ENCODE measurements around the gene CWC25. TPM values are rescaled to one million over a fixed set of nuclear protein-coding genes. Genes with fewer than 3 reads are reported as not detected.

CWC25 gene
- total RNA-seq, 1 donor from 2014 or later: 25.5 TPM

GRCh38 chr17:38871247-38872015 is 46.3 kb upstream of the CWC25 start:
- peak in 1 of 2 donors; percentile 41 for TF ChIP-seq POLR2AphosphoS5 (IDR thresholded peaks at IDR 0.05; ENCODE audit: insufficient read depth in 1 of 2, low read depth in 1 of 2)
- TF ChIP-seq, protein P1, sequence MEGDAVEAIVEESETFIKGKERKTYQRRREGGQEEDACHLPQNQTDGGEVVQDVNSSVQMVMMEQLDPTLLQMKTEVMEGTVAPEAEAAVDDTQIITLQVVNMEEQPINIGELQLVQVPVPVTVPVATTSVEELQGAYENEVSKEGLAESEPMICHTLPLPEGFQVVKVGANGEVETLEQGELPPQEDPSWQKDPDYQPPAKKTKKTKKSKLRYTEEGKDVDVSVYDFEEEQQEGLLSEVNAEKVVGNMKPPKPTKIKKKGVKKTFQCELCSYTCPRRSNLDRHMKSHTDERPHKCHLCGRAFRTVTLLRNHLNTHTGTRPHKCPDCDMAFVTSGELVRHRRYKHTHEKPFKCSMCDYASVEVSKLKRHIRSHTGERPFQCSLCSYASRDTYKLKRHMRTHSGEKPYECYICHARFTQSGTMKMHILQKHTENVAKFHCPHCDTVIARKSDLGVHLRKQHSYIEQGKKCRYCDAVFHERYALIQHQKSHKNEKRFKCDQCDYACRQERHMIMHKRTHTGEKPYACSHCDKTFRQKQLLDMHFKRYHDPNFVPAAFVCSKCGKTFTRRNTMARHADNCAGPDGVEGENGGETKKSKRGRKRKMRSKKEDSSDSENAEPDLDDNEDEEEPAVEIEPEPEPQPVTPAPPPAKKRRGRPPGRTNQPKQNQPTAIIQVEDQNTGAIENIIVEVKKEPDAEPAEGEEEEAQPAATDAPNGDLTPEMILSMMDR (IDR thresholded peaks at IDR 0.05): no peak
- Histone ChIP-seq H3K27ac (peak overlapping the region; percentile 95), H3K4me3 (peak overlapping the region; percentile 91 to 96), H3K36me3 (no peaks in the 10 kb centered on the region), H3K9me3 (no peaks in the 10 kb centered on the region), H3K4me1 (peaks cover 69% of the 10 kb centered on the region), H3K27me3 (no peaks in the 10 kb centered on the region)
- DNase-seq (ENCODE audit: extremely low spot score in 2 of 2): no peak
- intact Hi-C loops (cut with DNase I): loop anchor here (5.0 to 10.0 kb wide), 2 partner anchors 53 to 281 kb away; partner anchors contain the start of genes LASP1NB and PLXDC1

- Histone ChIP-seq H3K36me3 (no peaks in the 10 kb centered on the region), H3K27me3 (no peaks in the 10 kb centered on the region), H3K27ac (peak overlapping the region; percentile 95), H3K4me1 (peaks cover 59% of the 10 kb centered on the region), H3K9me3 (no peaks in the 10 kb centered on the region), H3K4me3 (peak overlapping the region; percentile 91 to 96)
- intact Hi-C loops (cut with DNase I): loop anchor here (5.0 to 10.0 kb wide), 2 partner anchors 54 to 282 kb away; partner anchors contain the start of genes LASP1NB and PLXDC1
- TF ChIP-seq, protein P1 (IDR thresholded peaks at IDR 0.05): peak in 1 of 3 experiments; percentile 2
- TF ChIP-seq POLR2AphosphoS5 (IDR thresholded peaks at IDR 0.05; ENCODE audit: insufficient read depth in 1 of 2, low read depth in 1 of 2): peak; percentile 5 to 82
- TF ChIP-seq POLR2A (IDR thresholded peaks at IDR 0.05): no peak
- no peak for DNase-seq (ENCODE audit: extremely low spot score in 2 of 2)
These were observed 45.4 kb upstream of the CWC25 start for GRCh38 chr17:38870259-38871165.

DNA sequence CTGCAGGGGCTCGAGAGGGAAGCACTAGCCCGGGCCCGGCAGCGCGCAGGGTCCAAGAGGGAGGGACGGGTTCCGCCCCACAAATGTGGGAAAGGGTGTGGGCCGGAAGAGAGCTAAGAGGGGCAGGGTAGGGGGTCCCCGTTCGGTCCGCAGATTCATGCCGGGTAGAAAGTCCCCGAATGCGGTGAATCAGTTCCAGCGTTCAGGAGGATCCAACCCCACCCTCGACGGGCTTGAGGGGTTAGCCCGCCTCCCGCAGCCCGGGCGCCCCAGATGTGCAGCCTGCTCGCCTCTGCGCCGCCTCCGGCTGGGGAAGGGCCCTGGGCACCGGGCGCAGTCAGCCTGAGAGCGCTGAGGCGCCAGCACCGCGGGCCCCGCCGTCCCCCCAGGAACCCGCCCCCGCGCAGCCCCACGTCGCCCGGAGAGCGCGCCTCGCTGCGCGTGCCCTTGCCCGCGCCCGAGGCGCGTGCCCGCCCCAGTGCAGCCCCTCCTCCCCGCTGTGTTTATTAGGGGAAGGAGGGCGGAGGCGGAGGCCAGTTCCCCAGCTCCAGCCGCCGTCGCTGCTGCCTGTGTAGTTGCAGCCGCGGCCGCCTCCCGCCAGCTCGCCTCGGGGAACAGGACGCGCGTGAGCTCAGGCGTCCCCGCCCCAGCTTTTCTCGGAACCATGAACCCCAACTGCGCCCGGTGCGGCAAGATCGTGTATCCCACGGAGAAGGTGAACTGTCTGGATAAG is 44.6 kb upstream of the CWC25 start, which contains the start of gene LASP1:
TSS of gene LASP1 (plus strand) at position 533 of the 733 bp plus-strand sequence. CDS start at position 665, 132 bp downstream.
- Histone ChIP-seq H3K36me3 (no peaks in the 10 kb centered on the region), H3K27ac (peak within 1 kb of the TSS; percentile 95), H3K4me3 (peak within 1 kb of the TSS; percentile 91 to 96), H3K4me1 (peaks cover 51% of the 10 kb centered on the region), H3K27me3 (no peaks in the 10 kb centered on the region), H3K9me3 (no peaks in the 10 kb centered on the region)
- intact Hi-C loops (cut with DNase I): loop anchor here (5.0 to 10.0 kb wide), 2 partner anchors 55 to 283 kb away; partner anchors contain the start of genes LASP1NB and PLXDC1
- peak in 1 of 2 donors; percentile 97 for TF ChIP-seq POLR2A (IDR thresholded peaks at IDR 0.05)
- TF ChIP-seq, protein P1 (IDR thresholded peaks at IDR 0.05): peak in 1 of 3 experiments; percentile 8
- TF ChIP-seq POLR2AphosphoS5 (IDR thresholded peaks at IDR 0.05; ENCODE audit: insufficient read depth in 1 of 2, low read depth in 1 of 2): peak; percentile 40 to 99
- DNase-seq (ENCODE audit: extremely low spot score in 2 of 2): no peak

DNA sequence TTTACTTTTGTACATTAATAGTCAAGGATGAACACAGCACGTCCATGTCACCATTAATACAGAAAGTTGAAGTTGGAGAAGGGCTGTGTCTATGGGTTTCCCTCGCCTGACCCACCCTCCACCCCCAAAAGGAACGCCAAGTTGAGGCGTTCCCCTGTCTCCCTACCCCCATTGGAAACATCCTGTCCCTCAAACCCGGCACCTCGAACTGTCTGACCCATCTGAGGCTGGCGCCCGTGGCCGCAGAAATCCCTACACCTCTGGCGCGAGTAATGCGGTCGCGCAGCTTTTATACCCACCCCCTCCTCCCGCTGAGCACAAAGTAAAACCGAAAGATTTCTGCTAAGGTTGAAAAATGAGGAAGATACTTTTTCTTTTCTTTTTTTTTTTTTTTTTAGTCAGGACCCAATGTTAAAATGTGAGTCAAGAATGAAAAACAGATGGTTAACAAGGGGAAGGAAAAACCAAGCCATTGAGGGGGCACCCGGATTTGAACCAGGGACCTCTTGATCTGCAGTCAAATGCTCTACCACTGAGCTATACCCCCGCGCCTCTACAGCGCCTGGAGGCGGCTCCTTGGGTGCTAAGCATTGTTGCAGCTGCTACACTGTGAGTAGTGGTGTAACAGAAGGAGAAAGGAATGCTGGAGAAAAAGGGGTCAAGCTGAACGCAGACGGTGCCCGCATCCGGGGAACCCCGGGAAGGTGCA is 43.9 kb upstream of the CWC25 start:
- intact Hi-C loops (cut with DNase I): no loop called here
- DNase-seq (ENCODE audit: extremely low spot score in 2 of 2): peak in 1 of 2 donors; percentile 98
- H3K4me1 ChIP-seq: peaks cover 44% of the 10 kb centered on the region

More for the DNA sequence above, 43.9 kb upstream of the CWC25 start:
- Histone ChIP-seq H3K27ac (peak overlapping the region; percentile 95), H3K9me3 (no peaks in the 10 kb centered on the region), H3K36me3 (no peaks in the 10 kb centered on the region), H3K27me3 (no peaks in the 10 kb centered on the region), H3K4me3 (peak overlapping the region; percentile 91 to 96)
- TF ChIP-seq, protein P1 (IDR thresholded peaks at IDR 0.05): no peak
- peak in 1 of 2 donors; percentile 12 for TF ChIP-seq POLR2A (IDR thresholded peaks at IDR 0.05)
- peak in 1 of 2 donors; percentile 86 for TF ChIP-seq POLR2AphosphoS5 (IDR thresholded peaks at IDR 0.05; ENCODE audit: insufficient read depth in 1 of 2, low read depth in 1 of 2)
